PFSK-1 (cell line): ENCODE results near the gene RMI2.

ENCODE experiments used
- FOXP2 ChIP-seq: optimal IDR thresholded peaks from 2 replicates; pipeline ENCODE3; 2011; ENCODE audit warnings: borderline replicate concordance, control low read depth, inconsistent platforms; ENCODE audit not compliant: insufficient read depth; ENCODE audit errors: extremely low read length, extremely low read depth
- POLR2AphosphoS5 ChIP-seq: IDR thresholded peaks from 2 replicates; pipeline ENCODE4 v1.6.1; 2012; ENCODE audit warnings: low read depth, mild to moderate bottlenecking, control low read depth, low read length, moderate library complexity
- REST ChIP-seq, 2 experiments: IDR thresholded peaks; 2 replicates each; pipeline versions ENCODE4 v1.6.1 to v1.8.0; 2011 to 2012; ENCODE audit warnings: low read depth in 2 of 2, low read length in 2 of 2, control low read depth in 1 of 2, inconsistent platforms in 1 of 2, mild to moderate bottlenecking in 1 of 2, moderate library complexity in 1 of 2; ENCODE audit not compliant: insufficient read depth in 1 of 2
- SIN3A ChIP-seq: IDR thresholded peaks from 2 replicates; pipeline ENCODE4 v1.6.1; 2012; ENCODE audit warnings: mild to moderate bottlenecking, low read length, moderate library complexity, borderline replicate concordance; ENCODE audit not compliant: insufficient read depth
- TAF1 ChIP-seq: IDR thresholded peaks from 2 replicates; pipeline ENCODE4 v1.6.1; 2012; ENCODE audit warnings: low read length, control low read depth, borderline replicate concordance; ENCODE audit not compliant: insufficient read depth

RMI2 gene

GRCh38 chr16:11354733-11355574 lies 9.7 kb downstream of the RMI2 start:
- TF ChIP-seq SIN3A (no peak), FOXP2 (no peak), POLR2AphosphoS5 (no peak), REST (IDR thresholded peaks at IDR 0.05; ENCODE audit: insufficient read depth in 1 of 2, low read depth in 2 of 2, low read length in 2 of 2) (no peak), TAF1 (no peak)

- TF ChIP-seq REST (IDR thresholded peaks at IDR 0.05; ENCODE audit: insufficient read depth in 1 of 2, low read depth in 2 of 2, low read length in 2 of 2) (no peak), TAF1 (no peak), POLR2AphosphoS5 (no peak), FOXP2 (no peak), SIN3A (no peak)
Measured at GRCh38 chr16:11355862-11356261, 10.6 kb downstream of the RMI2 start.

GRCh38 chr16:11356573-11357331 lies 11.5 kb downstream of the RMI2 start:
- TF ChIP-seq TAF1 (no peak), REST (IDR thresholded peaks at IDR 0.05; ENCODE audit: insufficient read depth in 1 of 2, low read depth in 2 of 2, low read length in 2 of 2) (no peak), SIN3A (no peak), FOXP2 (no peak), POLR2AphosphoS5 (no peak)

- TF ChIP-seq REST (IDR thresholded peaks at IDR 0.05; ENCODE audit: insufficient read depth in 1 of 2, low read depth in 2 of 2, low read length in 2 of 2) (no peak), TAF1 (no peak), FOXP2 (no peak), POLR2AphosphoS5 (no peak), SIN3A (no peak)
Measured at GRCh38 chr16:11358531-11358930, 13.3 kb downstream of the RMI2 start.
